Neuronal stem cell (in vitro differentiated cells): ENCODE results near the gene PPP1R7.

Source experiments
- DNase-seq: peaks from one replicate; pipeline ENCODE4 v3.0.0-alpha.2; 2013; ENCODE audit warnings: low spot score
- H2AFZ ChIP-seq: one replicate; pipeline ENCODE4 v1.6.1; 2013; ENCODE audit warnings: mild to moderate bottlenecking, low read length, inconsistent platforms
- H2AK5ac ChIP-seq: 2 replicates; pipeline ENCODE4 v1.6.1; 2013; ENCODE audit warnings: low read depth, mild to moderate bottlenecking, inconsistent platforms, low read length, moderate library complexity, mixed read lengths
- H2BK120ac ChIP-seq: 2 replicates; pipeline ENCODE4 v1.6.1; 2013; ENCODE audit warnings: low read depth, mild to moderate bottlenecking, inconsistent platforms, low read length, moderate library complexity, mixed read lengths
- H2BK12ac ChIP-seq: one replicate; pipeline ENCODE4 v1.6.1; 2013; ENCODE audit warnings: low read length, inconsistent platforms
- H2BK15ac ChIP-seq: 2 replicates; pipeline ENCODE4 v1.6.1; 2013; ENCODE audit warnings: mild to moderate bottlenecking, low read length, inconsistent platforms, mixed read lengths
- H2BK5ac ChIP-seq: one replicate; pipeline ENCODE4 v1.6.1; 2013; ENCODE audit warnings: inconsistent platforms, mild to moderate bottlenecking, low read length, moderate library complexity
- H3K14ac ChIP-seq: one replicate; pipeline ENCODE4 v1.6.1; 2013; ENCODE audit warnings: low read length, inconsistent platforms
- H3K18ac ChIP-seq: 2 replicates; pipeline ENCODE4 v1.6.1; 2013; ENCODE audit warnings: low read length, inconsistent platforms
- H3K23ac ChIP-seq: 2 replicates; pipeline ENCODE4 v1.6.1; 2013; ENCODE audit warnings: low read depth, mild to moderate bottlenecking, mixed read lengths, low read length, inconsistent platforms; ENCODE audit not compliant: poor library complexity
- H3K27ac ChIP-seq: replicated peaks from 3 replicates; pipeline ENCODE4 v1.5.1; 2013; ENCODE audit warnings: low read length, inconsistent platforms
- H3K27me3 ChIP-seq, 3 experiments: 2 replicates each; pipeline ENCODE4 v1.6.1; 2013; ENCODE audit warnings: low read length in 3 of 3, mild to moderate bottlenecking in 2 of 3, inconsistent platforms in 1 of 3, low read depth in 1 of 3, mixed read lengths in 1 of 3, moderate library complexity in 1 of 3; ENCODE audit not compliant: control insufficient read depth in 3 of 3, insufficient read depth in 3 of 3
- H3K36me3 ChIP-seq, 2 donors: replicated peaks in 1 of 2; 2 replicates each; pipeline ENCODE4 v1.6.1; 2013; ENCODE audit warnings: low read length in 2 of 2; ENCODE audit not compliant: control insufficient read depth in 2 of 2, insufficient read depth in 2 of 2
- H3K4ac ChIP-seq: 2 replicates; pipeline ENCODE4 v1.6.1; 2013; ENCODE audit warnings: inconsistent platforms, mild to moderate bottlenecking, low read length, moderate library complexity
- H3K4me1 ChIP-seq, 2 donors: 1 replicate in 1 of 2; 2 replicates in 1 of 2; pipeline ENCODE4 v1.6.1; 2013; ENCODE audit warnings: low read length in 2 of 2, low read depth in 1 of 2; ENCODE audit not compliant: control insufficient read depth in 2 of 2, insufficient read depth in 1 of 2
- H3K4me2 ChIP-seq: one replicate; pipeline ENCODE4 v1.6.1; 2013; ENCODE audit warnings: mild to moderate bottlenecking, low read length, inconsistent platforms; ENCODE audit not compliant: insufficient read depth, poor library complexity, severe bottlenecking
- H3K4me3 ChIP-seq, 2 donors: 2 replicates each; pipeline ENCODE4 v1.5.1; 2013; ENCODE audit warnings: low read length in 2 of 2, mild to moderate bottlenecking in 2 of 2, inconsistent platforms in 1 of 2, moderate library complexity in 1 of 2
- H3K79me1 ChIP-seq: one replicate; pipeline ENCODE4 v1.6.1; 2013; ENCODE audit warnings: low read depth, mild to moderate bottlenecking, inconsistent platforms, low read length, moderate library complexity
- H3K9ac ChIP-seq: one replicate; pipeline ENCODE4 v1.6.1; 2013; ENCODE audit warnings: mild to moderate bottlenecking, low read depth, low read length, inconsistent platforms; ENCODE audit not compliant: poor library complexity
- H3K9me3 ChIP-seq, 2 donors: replicated peaks in 1 of 2; 2 replicates each; pipeline versions ENCODE3 to v1.6.1; 2013; ENCODE audit warnings: low read length in 2 of 2, mild to moderate bottlenecking in 2 of 2, inconsistent platforms in 1 of 2, low read depth in 1 of 2, mixed read lengths in 1 of 2, moderate library complexity in 1 of 2; ENCODE audit not compliant: control insufficient read depth in 2 of 2, insufficient read depth in 1 of 2
- H4K8ac ChIP-seq: one replicate; pipeline ENCODE4 v1.6.1; 2013; ENCODE audit warnings: low read depth, mild to moderate bottlenecking, inconsistent platforms, low read length, moderate library complexity
- H4K91ac ChIP-seq: one replicate; pipeline ENCODE4 v1.6.1; 2013; ENCODE audit warnings: low read length, low read depth, mild to moderate bottlenecking, inconsistent platforms; ENCODE audit not compliant: poor library complexity
- WGBS, 2 donors: extraction: QIAGEN DNeasy Blood & Tissue Kit; methylation state at CpG; one replicate each; pipeline ENCODE4 v1.1.7; 2013; ENCODE audit warnings: missing lambda C conversion rate in 2 of 2, mixed read lengths in 1 of 2; ENCODE audit not compliant: insufficient read length in 2 of 2, insufficient replicate concordance in 1 of 2; ENCODE audit errors: extremely low coverage in 2 of 2; 5-methylcytosine and 5-hydroxymethylcytosine counted together

PPP1R7 gene

GRCh38 chr2:241223211-241224017 lies 73.1 kb downstream of the PPP1R7 start:
- WGBS, 2 donors = no CpG with 5 or more reads among the region's 23 CpGs
- Histone ChIP-seq H3K18ac (peak overlapping the region; percentile 41), H2BK5ac (no peak overlapping the region), H4K91ac (no peak overlapping the region), H3K4me2 (no peak overlapping the region), H3K9me3 (peaks cover 0 to 2% of the 10 kb centered on the region in 2 donors), H2AK5ac (peak overlapping the region; percentile 40), H3K9ac (peak overlapping the region; percentile 77), H3K14ac (peak overlapping the region; percentile 82), H4K8ac (peak overlapping the region; percentile 43), H3K27ac (no peak overlapping the region), H3K4ac (no peak overlapping the region), H3K27me3 (no peaks in the 10 kb centered on the region), H2BK15ac (no peak overlapping the region), H2BK120ac (no peak overlapping the region), H3K4me1 (peaks cover 7 to 8% of the 10 kb centered on the region in 2 donors), H3K23ac (peak overlapping the region; percentile 55), H3K79me1 (peaks cover 4% of the 10 kb centered on the region), H2AFZ (no peak overlapping the region), H3K36me3 (peaks cover 21 to 28% of the 10 kb centered on the region in 2 donors), H3K4me3 (no peak overlapping the region), H2BK12ac (no peak overlapping the region)
- no peak for DNase-seq

DNA sequence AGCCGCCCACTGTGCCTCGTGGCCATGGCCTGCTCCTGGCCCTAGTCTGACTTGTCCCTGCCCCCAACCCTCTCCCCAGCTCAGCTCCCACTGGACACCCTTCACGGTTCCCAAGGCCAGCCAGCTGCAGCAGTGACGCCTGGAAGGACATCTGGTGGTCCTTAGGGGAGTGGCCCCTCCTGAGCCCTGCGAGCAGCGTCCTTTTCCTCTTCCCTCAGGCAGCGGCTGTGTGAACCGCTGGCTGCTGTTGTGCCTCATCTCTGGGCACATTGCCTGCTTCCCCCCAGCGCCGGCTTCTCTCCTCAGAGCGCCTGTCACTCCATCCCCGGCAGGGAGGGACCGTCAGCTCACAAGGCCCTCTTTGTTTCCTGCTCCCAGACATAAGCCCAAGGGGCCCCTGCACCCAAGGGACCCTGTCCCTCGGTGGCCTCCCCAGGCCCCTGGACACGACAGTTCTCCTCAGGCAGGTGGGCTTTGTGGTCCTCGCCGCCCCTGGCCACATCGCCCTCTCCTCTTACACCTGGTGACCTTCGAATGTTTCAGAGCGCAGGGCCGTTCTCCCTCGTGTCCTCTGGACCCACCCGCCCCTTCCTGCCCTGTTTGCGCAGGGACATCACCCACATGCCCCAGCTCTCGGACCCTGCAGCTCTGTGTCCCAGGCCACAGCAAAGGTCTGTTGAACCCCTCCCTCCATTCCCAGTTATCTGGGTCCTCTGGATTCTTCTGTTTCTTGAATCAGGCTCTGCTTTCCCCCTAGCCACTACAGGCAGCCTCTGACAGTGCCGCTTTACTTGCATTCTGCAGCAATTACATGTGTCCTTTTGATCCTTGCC lies 74.0 kb downstream of the PPP1R7 start:
- H2BK120ac ChIP-seq = no peak overlapping the region
- H3K27me3 ChIP-seq = no peaks in the 10 kb centered on the region
- H2BK5ac ChIP-seq = no peak overlapping the region
- peak overlapping the region; percentile 31 for H3K14ac ChIP-seq
- no peak overlapping the region for H4K8ac ChIP-seq
- no peak overlapping the region for H3K4me3 ChIP-seq
- H3K79me1 ChIP-seq = peaks cover 5% of the 10 kb centered on the region
- H2AFZ ChIP-seq = no peak overlapping the region
- H3K27ac ChIP-seq = no peak overlapping the region
- H3K4ac ChIP-seq = no peak overlapping the region
- H2BK12ac ChIP-seq = no peak overlapping the region
- no peak overlapping the region for H3K4me2 ChIP-seq
- H3K4me1 ChIP-seq = peaks cover 7% of the 10 kb centered on the region in 2 donors
- no peak overlapping the region for H3K18ac ChIP-seq
- no peak overlapping the region for H4K91ac ChIP-seq
- peak overlapping the region; percentile 40 for H2AK5ac ChIP-seq
- peak overlapping the region; percentile 55 for H3K23ac ChIP-seq
- H3K9ac ChIP-seq = peak overlapping the region; percentile 50
- H2BK15ac ChIP-seq = no peak overlapping the region
- WGBS, 2 donors = no CpG with 5 or more reads among the region's 26 CpGs
- peaks cover 0 to 2% of the 10 kb centered on the region in 2 donors for H3K9me3 ChIP-seq
- peaks cover 28 to 36% of the 10 kb centered on the region in 2 donors for H3K36me3 ChIP-seq
- DNase-seq = no peak

DNA sequence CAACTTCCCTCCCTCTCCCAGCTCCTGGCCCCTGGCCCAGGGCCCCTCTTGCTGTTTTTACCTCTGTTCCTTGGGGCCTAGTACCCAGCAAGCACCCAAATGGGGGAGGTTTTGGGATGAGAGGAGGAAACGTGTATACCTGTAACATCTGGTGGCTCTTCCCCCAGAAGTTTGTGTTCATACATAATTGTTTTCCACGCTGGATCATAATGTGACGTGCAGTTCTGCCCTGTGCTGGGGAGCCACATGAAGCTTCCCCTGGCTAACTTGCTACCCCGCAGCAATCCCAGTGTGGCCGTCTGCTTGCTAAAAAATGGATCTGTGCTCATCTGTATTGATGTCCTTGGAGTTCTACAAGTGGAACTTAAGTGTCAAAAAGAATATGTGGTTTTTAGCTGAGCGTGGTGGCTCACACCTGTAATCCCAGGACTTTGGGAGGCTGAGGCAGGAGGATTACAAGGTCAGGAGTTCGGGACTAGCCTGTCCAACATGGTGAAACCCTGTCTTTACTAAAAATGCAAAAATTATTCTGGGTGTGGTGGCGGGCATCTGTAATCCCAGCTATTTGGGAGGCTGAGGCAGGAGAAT lies 74.7 kb downstream of the PPP1R7 start:
- no peak overlapping the region for H2BK12ac ChIP-seq
- no peak overlapping the region for H4K91ac ChIP-seq
- no peak overlapping the region for H3K18ac ChIP-seq
- DNase-seq = no peak
- no peak overlapping the region for H3K9ac ChIP-seq
- H2AK5ac ChIP-seq = no peak overlapping the region
- H2BK120ac ChIP-seq = no peak overlapping the region
- no peaks in the 10 kb centered on the region for H3K27me3 ChIP-seq
- no peak overlapping the region for H4K8ac ChIP-seq
- H2BK5ac ChIP-seq = no peak overlapping the region
- peak overlapping the region; percentile 31 for H3K14ac ChIP-seq
- peaks cover 3 to 7% of the 10 kb centered on the region in 2 donors for H3K4me1 ChIP-seq
- peaks cover 0 to 2% of the 10 kb centered on the region in 2 donors for H3K9me3 ChIP-seq
- no peak overlapping the region for H2AFZ ChIP-seq
- no peak overlapping the region for H2BK15ac ChIP-seq
- no peak overlapping the region for H3K4me3 ChIP-seq
- peaks cover 6% of the 10 kb centered on the region for H3K79me1 ChIP-seq
- no peak overlapping the region for H3K27ac ChIP-seq
- no peak overlapping the region for H3K4ac ChIP-seq
- no peak overlapping the region for H3K23ac ChIP-seq
- no CpG with 5 or more reads among the region's 8 CpGs for WGBS, 2 donors
- peaks cover 35 to 43% of the 10 kb centered on the region in 2 donors for H3K36me3 ChIP-seq
- H3K4me2 ChIP-seq = no peak overlapping the region
